Measurements from ENCODE around the gene ANGPTL2.

The ANGPTL2 gene

GRCh38 chr9:127116088-127116726, 6.2 kb downstream of the ANGPTL2 start:
- TF ChIP-seq CEBPB (IDR thresholded peaks at IDR 0.05) (no peak), TEAD4 (IDR thresholded peaks at IDR 0.05) (no peak), TAF1 (IDR thresholded peaks at IDR 0.05; ENCODE audit: low read depth) (no peak), EGR1 (IDR thresholded peaks at IDR 0.05) (no peak), FOXM1 (IDR thresholded peaks at IDR 0.05; ENCODE audit: borderline replicate concordance, low read depth) (no peak), REST (IDR thresholded peaks at IDR 0.05; ENCODE audit: low read depth) (no peak), USF1 (IDR thresholded peaks at IDR 0.05) (no peak), ZBTB7A (IDR thresholded peaks at IDR 0.05; ENCODE audit: low read depth) (no peak), CREB1 (IDR thresholded peaks at IDR 0.05; ENCODE audit: low read depth) (no peak), RAD21 (IDR thresholded peaks at IDR 0.05; ENCODE audit: low read depth) (no peak), TCF12 (IDR thresholded peaks at IDR 0.05; ENCODE audit: low read depth) (no peak), YY1 (IDR thresholded peaks at IDR 0.05; ENCODE audit: low read depth) (no peak), EP300 (IDR thresholded peaks at IDR 0.05; ENCODE audit: borderline replicate concordance) (no peak), MAX (IDR thresholded peaks at IDR 0.05) (no peak)

- TF ChIP-seq USF1 (IDR thresholded peaks at IDR 0.05), result no peak
- TF ChIP-seq EGR1 (IDR thresholded peaks at IDR 0.05), result no peak
- no peak for TF ChIP-seq YY1 (IDR thresholded peaks at IDR 0.05; ENCODE audit: low read depth)
- no peak for TF ChIP-seq TEAD4 (IDR thresholded peaks at IDR 0.05)
- no peak for TF ChIP-seq NFIC (IDR thresholded peaks at IDR 0.05)
- no peak for TF ChIP-seq RAD21 (IDR thresholded peaks at IDR 0.05; ENCODE audit: low read depth)
- TF ChIP-seq CEBPB (IDR thresholded peaks at IDR 0.05), result no peak
- TF ChIP-seq TAF1 (IDR thresholded peaks at IDR 0.05; ENCODE audit: low read depth), result no peak
- no peak for TF ChIP-seq CREB1 (IDR thresholded peaks at IDR 0.05; ENCODE audit: low read depth)
- TF ChIP-seq MAX (IDR thresholded peaks at IDR 0.05), result no peak
- no peak for TF ChIP-seq REST (IDR thresholded peaks at IDR 0.05; ENCODE audit: low read depth)
- TF ChIP-seq EP300 (IDR thresholded peaks at IDR 0.05; ENCODE audit: borderline replicate concordance), result no peak
- no peak for TF ChIP-seq TCF12 (IDR thresholded peaks at IDR 0.05; ENCODE audit: low read depth)
- TF ChIP-seq ZBTB7A (IDR thresholded peaks at IDR 0.05; ENCODE audit: low read depth), result no peak
- TF ChIP-seq FOXM1 (IDR thresholded peaks at IDR 0.05; ENCODE audit: borderline replicate concordance, low read depth), result no peak
Measured at GRCh38 chr9:127114606-127115005, 7.8 kb downstream of the ANGPTL2 start.

GRCh38 chr9:127113191-127113972, 9.1 kb downstream of the ANGPTL2 start:
- TF ChIP-seq TAF1 (IDR thresholded peaks at IDR 0.05; ENCODE audit: low read depth) (no peak), RAD21 (IDR thresholded peaks at IDR 0.05; ENCODE audit: low read depth) (no peak), MAX (IDR thresholded peaks at IDR 0.05) (no peak), ZBTB7A (IDR thresholded peaks at IDR 0.05; ENCODE audit: low read depth) (no peak), EP300 (IDR thresholded peaks at IDR 0.05; ENCODE audit: borderline replicate concordance) (no peak)

GRCh38 chr9:127112735-127113161, 9.7 kb downstream of the ANGPTL2 start:
- TF ChIP-seq RAD21 (IDR thresholded peaks at IDR 0.05; ENCODE audit: low read depth) (no peak), TCF12 (IDR thresholded peaks at IDR 0.05; ENCODE audit: low read depth) (no peak), CREB1 (IDR thresholded peaks at IDR 0.05; ENCODE audit: low read depth) (no peak), YY1 (IDR thresholded peaks at IDR 0.05; ENCODE audit: low read depth) (no peak), EGR1 (IDR thresholded peaks at IDR 0.05) (no peak), CEBPB (IDR thresholded peaks at IDR 0.05) (no peak), USF1 (IDR thresholded peaks at IDR 0.05) (no peak), FOXM1 (IDR thresholded peaks at IDR 0.05; ENCODE audit: borderline replicate concordance, low read depth) (no peak), NFIC (IDR thresholded peaks at IDR 0.05) (no peak), TEAD4 (IDR thresholded peaks at IDR 0.05) (no peak), REST (IDR thresholded peaks at IDR 0.05; ENCODE audit: low read depth) (no peak), EP300 (IDR thresholded peaks at IDR 0.05; ENCODE audit: borderline replicate concordance) (no peak), MAX (IDR thresholded peaks at IDR 0.05) (no peak), TAF1 (IDR thresholded peaks at IDR 0.05; ENCODE audit: low read depth) (no peak), ZBTB7A (IDR thresholded peaks at IDR 0.05; ENCODE audit: low read depth) (no peak)

All from Ishikawa (cell line).